ENCODE measurements around the gene ZNF564.
A peak's percentile ranks its signal among the peaks of the same experiment; 100 is the strongest.
"Not testable (repeated sequence)": the region's sequence is repeated elsewhere in the genome, so short reads cannot be mapped to it uniquely, and the experiment has no call there.

Gene ZNF564

GRCh38 chr19:12495002-12495802 lies 56.1 kb downstream of the ZNF564 start:
- DNase-seq, result peak; percentile 95

DNA sequence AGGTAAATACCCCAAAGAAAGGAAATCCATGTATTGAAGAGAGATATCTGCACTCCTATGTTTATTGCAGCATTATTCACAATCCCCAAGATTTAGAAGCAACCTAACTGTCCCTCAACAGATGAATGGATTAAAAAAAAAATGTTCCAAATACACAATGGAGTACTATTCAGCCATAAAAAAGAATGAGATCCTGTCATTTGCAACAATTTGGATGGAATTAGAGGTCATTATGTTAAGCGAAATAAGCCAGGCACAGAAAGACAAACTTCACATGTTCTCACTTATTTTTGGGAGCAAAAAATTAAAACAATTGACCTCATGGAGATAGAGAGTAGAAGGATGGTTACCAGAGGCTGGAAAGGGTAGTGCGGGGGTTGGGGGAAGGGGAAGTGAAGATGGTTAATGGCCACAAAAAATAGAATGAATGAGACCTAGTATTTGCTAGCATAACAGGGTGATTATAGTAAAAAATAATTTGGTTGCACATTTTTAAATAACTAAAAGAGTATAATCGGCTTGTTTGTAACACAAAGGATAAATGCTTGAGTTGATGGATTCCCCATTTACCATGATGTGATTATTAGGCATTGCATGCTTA lies 56.9 kb downstream of the ZNF564 start:
- no peak for DNase-seq

- DNase-seq, result not testable (repeated sequence)
Measured at GRCh38 chr19:12486265-12486783, 65.0 kb downstream of the ZNF564 start.

- DNase-seq, result no peak
Measured at GRCh38 chr19:12485571-12485970, 65.7 kb downstream of the ZNF564 start.

DNA sequence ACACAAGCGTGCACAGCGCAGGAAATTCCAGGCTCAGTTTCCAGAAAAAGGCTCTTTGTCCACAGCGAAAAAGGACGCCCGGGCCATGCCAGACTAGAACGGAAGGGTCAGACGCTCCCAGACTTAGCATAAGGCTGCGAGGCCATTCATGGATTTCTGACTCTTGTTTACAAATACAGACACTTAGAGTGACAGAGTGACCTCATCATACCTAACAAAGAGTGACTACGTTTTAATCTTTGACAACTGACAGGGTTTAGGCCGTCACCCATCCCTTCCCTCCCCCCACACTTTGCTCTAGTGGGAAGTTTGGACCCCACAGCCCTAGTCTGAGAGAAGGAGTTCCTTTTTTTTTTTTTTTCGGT lies 66.2 kb downstream of the ZNF564 start:
- no peak for DNase-seq

DNA sequence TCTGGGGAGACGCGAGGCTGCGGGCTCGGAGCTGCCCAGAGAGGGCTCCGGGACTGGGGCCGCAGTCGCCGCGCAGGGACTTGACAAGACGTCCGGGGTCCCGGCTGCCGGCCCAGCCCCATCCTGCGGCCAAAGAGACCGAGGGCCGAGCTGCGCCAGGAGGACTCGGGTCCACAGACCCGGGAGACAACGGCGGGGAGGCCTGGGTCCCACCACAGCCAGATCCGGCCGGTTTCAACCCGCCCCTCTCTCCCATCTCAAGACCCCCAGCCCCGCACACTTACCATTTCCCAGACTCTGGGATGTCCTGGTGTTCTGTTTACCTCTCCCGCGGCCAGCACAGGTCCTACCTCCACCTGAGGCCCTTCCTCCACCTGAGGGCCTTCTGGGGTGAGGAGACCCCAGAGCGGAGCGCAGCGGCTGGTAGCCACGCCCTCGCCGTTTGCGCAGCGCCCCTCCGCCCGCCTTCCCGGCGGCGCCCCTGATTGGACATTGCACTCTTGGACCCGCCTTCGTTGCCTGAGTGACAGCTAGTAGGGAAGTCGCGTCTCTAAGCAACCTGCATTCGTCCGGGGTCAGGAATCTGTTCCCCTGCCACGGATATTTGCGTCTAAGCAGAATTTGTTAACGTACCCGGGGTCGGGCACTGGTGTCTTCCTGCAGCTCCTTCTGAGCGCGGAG lies 66.8 kb downstream of the ZNF564 start, which contains the start of gene ZNF709:
Gene ZNF709 (minus strand): TSS at position 446 of the 681 bp plus-strand sequence. CDS start 159 bp downstream, at position 287.
- DNase-seq, result peak; percentile 90

DNA sequence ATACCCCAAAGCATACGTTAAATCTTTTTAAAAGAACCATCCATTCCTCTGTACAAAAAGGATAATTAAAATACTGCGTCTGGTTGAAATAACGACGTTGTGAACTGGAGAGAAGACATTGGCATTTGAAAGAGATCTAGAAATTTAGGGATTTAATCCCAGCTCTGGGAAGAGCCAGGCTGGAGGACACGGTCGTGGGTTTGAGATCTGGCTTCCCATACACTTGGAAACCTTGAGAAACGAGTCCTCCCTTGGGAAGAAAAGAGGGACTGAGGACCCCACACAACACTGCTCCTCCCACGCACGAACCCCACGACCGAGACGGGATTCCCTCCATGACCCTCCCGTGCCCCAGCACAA lies 67.3 kb downstream of the ZNF564 start:
- DNase-seq, result no peak

DNA sequence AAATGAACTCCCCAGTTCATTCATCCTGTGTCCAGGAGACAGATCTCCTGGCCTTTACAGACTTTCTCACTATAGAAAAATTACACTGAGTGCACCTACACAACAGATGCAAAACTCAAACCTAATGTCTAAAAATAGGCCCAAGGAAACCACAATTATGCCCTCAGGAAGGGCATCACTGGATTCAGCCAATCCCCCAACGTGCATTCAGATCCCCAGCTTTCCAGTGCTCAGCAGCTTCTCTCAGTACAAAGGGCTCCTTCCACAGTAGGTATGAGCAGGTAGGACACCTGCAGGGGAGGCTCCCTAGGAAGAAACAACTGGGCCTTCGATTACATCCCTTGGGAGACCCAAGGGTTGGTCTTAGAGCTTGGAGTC lies 68.8 kb downstream of the ZNF564 start:
- no peak for DNase-seq

GRCh38 chr19:12481781-12482508 lies 69.3 kb downstream of the ZNF564 start:
- no peak for DNase-seq

DNA sequence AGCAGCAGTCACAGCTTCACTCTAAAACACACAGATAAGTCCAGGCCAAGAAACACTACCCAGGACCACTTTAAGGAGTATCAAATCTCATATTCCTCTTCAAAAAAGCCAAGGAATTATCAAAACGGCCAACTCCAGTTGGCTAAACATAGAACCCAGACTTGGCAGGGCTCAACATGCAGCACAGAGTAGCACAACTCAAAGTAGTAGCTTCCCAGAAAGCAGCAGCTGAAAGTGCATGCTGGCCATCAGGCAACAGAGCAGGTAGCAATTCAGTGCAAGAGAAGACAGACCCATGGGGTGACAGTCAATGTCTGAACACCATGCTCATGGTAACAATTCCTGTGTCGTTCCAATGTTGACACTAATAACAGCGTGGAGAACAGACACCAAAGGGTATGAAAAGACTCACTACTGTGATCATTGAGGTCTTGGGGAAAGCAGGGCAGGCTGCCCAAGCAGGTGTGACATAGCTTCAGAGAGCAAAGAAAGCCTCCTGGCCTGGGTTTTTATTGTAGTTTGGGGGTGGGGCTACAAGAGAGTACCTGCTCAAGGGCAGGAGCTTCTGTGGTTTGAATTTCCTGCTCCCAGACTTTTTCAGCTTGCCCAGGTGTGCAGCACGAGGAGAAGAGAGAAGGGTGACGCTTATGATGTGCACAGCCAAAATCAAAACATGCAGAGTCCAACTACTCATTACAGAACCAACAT lies 72.9 kb downstream of the ZNF564 start:
- DNase-seq, result no peak
